ENCODE results near the gene TEX101.
A peak's percentile ranks its signal among the peaks of the same experiment; 100 is the strongest.
"Not testable (repeated sequence)": the region's sequence is repeated elsewhere in the genome, so short reads cannot be mapped to it uniquely, and the experiment has no call there.

The TEX101 gene

GRCh38 chr19:43414554-43414953, at the start of gene TEX101:
TEX101 (plus strand) TSS chr19:43414890; CDS start chr19:43415920, 1,030 bp downstream.
- no peak for TF ChIP-seq MAX (IDR thresholded peaks at IDR 0.05; ENCODE audit: low read depth, low read length)
- TF ChIP-seq MYC (IDR thresholded peaks at IDR 0.05; ENCODE audit: low read depth, low read length): no peak
- no peak for TF ChIP-seq POLR2A (IDR thresholded peaks at IDR 0.05; ENCODE audit: extremely low read depth, insufficient read length)
- TF ChIP-seq CTCF (IDR thresholded peaks at IDR 0.05; ENCODE audit: low read depth, low read length): no peak

GRCh38 chr19:43365677-43366076, 49.0 kb upstream of the TEX101 start:
- H3K4me3 ChIP-seq (ENCODE audit: low read depth, low read length); DNase-seq (ENCODE audit: low read depth): not testable (repeated sequence)

More at GRCh38 chr19:43414554-43414953, at the start of gene TEX101:
- no peak for DNase-seq (ENCODE audit: low read depth)
- H3K4me3 ChIP-seq (ENCODE audit: low read depth, low read length): no peak within 1 kb of the TSS

- no peak for TF ChIP-seq CTCF (IDR thresholded peaks at IDR 0.05; ENCODE audit: low read depth, low read length)
- no peak for TF ChIP-seq MAX (IDR thresholded peaks at IDR 0.05; ENCODE audit: low read depth, low read length)
- TF ChIP-seq POLR2A (IDR thresholded peaks at IDR 0.05; ENCODE audit: extremely low read depth, insufficient read length): no peak
- no peak for TF ChIP-seq MYC (IDR thresholded peaks at IDR 0.05; ENCODE audit: low read depth, low read length)
- no peak overlapping the region for H3K4me3 ChIP-seq (ENCODE audit: low read depth, low read length)
- DNase-seq (ENCODE audit: low read depth): no peak
Measured at GRCh38 chr19:43367822-43368221, 46.9 kb upstream of the TEX101 start.

- not testable (repeated sequence) for H3K4me3 ChIP-seq (ENCODE audit: low read depth, low read length); DNase-seq (ENCODE audit: low read depth)
Measured at GRCh38 chr19:43368897-43369296, 45.8 kb upstream of the TEX101 start.

GRCh38 chr19:43371909-43372308, 42.8 kb upstream of the TEX101 start:
- DNase-seq (ENCODE audit: low read depth): peak; percentile 14
- no peak for TF ChIP-seq MYC (IDR thresholded peaks at IDR 0.05; ENCODE audit: low read depth, low read length)
- no peak for TF ChIP-seq CTCF (IDR thresholded peaks at IDR 0.05; ENCODE audit: low read depth, low read length)
- TF ChIP-seq MAX (IDR thresholded peaks at IDR 0.05; ENCODE audit: low read depth, low read length): no peak
- no peak for TF ChIP-seq POLR2A (IDR thresholded peaks at IDR 0.05; ENCODE audit: extremely low read depth, insufficient read length)

GRCh38 chr19:43372462-43372861, 42.2 kb upstream of the TEX101 start:
- TF ChIP-seq CTCF (IDR thresholded peaks at IDR 0.05; ENCODE audit: low read depth, low read length): no peak
- TF ChIP-seq MAX (IDR thresholded peaks at IDR 0.05; ENCODE audit: low read depth, low read length): no peak
- TF ChIP-seq MYC (IDR thresholded peaks at IDR 0.05; ENCODE audit: low read depth, low read length): no peak
- TF ChIP-seq POLR2A (IDR thresholded peaks at IDR 0.05; ENCODE audit: extremely low read depth, insufficient read length): no peak
- no peak overlapping the region for H3K4me3 ChIP-seq (ENCODE audit: low read depth, low read length)
- DNase-seq (ENCODE audit: low read depth): peak; percentile 83

More at GRCh38 chr19:43371909-43372308, 42.8 kb upstream of the TEX101 start:
- H3K4me3 ChIP-seq (ENCODE audit: low read depth, low read length): no peak overlapping the region

- DNase-seq (ENCODE audit: low read depth); H3K4me3 ChIP-seq (ENCODE audit: low read depth, low read length): not testable (repeated sequence)
Measured at GRCh38 chr19:43377624-43378023, 37.1 kb upstream of the TEX101 start.

GRCh38 chr19:43380008-43380407, 34.7 kb upstream of the TEX101 start:
- DNase-seq (ENCODE audit: low read depth): no peak
- TF ChIP-seq POLR2A (IDR thresholded peaks at IDR 0.05; ENCODE audit: extremely low read depth, insufficient read length) (no peak), CTCF (IDR thresholded peaks at IDR 0.05; ENCODE audit: low read depth, low read length) (no peak), MYC (IDR thresholded peaks at IDR 0.05; ENCODE audit: low read depth, low read length) (no peak), MAX (IDR thresholded peaks at IDR 0.05; ENCODE audit: low read depth, low read length) (no peak)
- H3K4me3 ChIP-seq (ENCODE audit: low read depth, low read length): no peak overlapping the region

Data from NB4 (cell line).